ENCODE results near the gene MFNG.

Gene MFNG

DNA sequence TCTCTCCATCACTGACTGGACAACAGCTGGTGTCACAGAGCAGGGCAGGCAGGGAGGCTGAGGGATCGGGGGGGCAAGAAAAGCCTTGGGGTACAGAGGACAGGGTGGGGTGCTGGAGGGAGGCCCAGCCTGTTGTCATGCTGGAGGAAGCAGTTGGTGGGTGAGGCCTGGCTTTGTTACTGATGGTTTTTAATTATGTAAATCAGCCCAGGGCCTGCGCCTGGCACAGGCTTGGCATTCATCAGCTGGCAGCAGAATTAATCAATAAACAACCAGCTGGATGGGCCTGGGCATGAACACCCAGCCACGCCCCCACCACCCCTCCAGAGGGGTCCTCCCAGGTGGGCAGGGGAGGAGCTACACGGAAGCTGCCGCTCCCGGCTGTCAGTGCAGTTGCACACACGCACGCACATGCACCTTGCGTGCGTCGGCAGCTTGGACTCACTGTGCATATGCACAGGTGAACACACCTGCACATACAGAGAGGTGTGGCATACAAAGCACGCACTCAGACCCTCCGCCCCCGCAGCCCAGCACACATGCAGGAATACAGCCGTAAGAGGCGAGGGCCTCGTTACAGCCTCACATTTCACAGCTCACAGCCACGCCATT lies 37.6 kb downstream of the MFNG start:
- DNase-seq (ENCODE audit: low read depth): no peak

DNA sequence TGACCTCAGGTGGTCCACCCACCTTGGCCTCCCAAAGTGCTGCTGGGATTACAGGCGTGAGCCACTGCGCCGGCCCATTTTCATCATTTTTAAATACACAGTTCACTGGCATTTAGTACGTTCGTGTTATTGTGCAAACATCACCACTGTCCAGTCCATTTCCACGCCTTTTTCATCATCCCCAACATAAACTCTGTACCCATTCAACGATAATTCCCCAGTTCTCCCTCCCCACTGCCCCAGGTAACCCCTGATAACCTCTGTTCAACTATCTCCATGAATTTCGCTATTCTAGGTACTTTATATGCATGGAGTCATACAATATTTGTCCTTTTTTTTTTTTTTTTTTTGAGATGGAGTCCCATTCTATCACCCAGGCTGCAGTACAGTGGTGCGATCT lies 40.7 kb downstream of the MFNG start:
- DNase-seq (ENCODE audit: low read depth): no peak

DNA sequence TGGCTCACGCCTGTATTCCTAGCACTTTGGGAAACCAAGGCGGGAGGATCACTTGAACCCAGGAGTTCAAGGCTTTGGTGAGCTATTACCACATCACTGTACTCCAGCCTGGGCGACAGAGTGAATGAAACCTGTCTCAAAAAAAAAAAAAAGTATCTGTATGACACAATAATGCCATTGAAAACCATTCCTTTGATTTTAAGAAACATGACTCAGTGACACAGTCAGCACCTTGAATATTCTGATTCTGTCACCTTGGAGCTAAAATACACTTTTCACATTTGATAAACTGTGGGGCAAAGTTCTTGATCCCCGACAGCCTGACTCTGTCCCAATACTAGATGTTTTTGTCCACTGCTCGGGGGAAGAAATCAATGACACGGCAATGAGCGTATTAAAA lies 42.2 kb downstream of the MFNG start:
- no peak for DNase-seq (ENCODE audit: low read depth)

GRCh38 chr22:37443086-37443485 lies 43.1 kb downstream of the MFNG start:
- no peak for DNase-seq (ENCODE audit: low read depth)

GRCh38 chr22:37442537-37442936 lies 43.6 kb downstream of the MFNG start:
- no peak for DNase-seq (ENCODE audit: low read depth)

DNA sequence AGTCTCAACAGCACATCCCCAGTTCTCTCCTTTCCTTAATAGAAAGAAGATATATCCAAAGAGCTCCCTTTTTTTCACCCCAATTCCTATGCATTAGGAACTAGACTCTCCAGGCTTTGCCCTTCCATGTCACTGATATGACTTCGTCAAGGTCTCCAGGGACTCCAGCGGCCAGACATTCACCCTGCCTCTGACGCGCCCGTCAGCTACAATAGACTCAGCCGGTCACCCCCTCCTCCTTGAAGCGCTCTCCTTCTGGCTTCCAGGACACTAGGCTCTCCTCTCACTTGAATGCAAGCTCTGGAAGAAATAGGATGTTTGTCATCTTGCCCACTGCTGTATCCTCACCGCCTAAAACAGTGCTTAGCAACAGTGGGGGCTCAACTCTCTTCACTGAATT lies 44.0 kb downstream of the MFNG start:
- no peak for DNase-seq (ENCODE audit: low read depth)

- no peak for DNase-seq (ENCODE audit: low read depth)
Measured at GRCh38 chr22:37440875-37441274, 45.3 kb downstream of the MFNG start.

DNA sequence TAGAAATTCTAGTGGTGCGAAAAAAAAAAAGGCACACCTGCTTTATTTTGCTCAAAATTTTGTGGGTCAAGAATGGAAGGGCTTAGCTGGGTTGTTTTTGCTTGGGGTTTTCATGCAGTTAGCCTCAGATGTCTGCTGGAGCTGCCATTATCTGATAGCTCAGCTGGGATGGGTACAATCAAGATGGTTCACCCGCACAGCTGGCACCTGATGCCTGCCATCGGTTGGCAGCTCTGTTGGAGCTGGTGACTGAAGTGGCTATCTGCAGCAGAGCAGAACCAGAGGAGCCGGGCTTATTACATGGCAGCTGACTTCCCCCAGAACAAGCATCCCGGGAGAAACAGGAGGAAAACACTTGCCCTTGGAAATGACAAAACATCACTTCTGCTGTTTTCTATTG lies 46.8 kb downstream of the MFNG start:
- no peak for DNase-seq (ENCODE audit: low read depth)

GRCh38 chr22:37435970-37436603 lies 50.1 kb downstream of the MFNG start:
- DNase-seq (ENCODE audit: low read depth): no peak

DNA sequence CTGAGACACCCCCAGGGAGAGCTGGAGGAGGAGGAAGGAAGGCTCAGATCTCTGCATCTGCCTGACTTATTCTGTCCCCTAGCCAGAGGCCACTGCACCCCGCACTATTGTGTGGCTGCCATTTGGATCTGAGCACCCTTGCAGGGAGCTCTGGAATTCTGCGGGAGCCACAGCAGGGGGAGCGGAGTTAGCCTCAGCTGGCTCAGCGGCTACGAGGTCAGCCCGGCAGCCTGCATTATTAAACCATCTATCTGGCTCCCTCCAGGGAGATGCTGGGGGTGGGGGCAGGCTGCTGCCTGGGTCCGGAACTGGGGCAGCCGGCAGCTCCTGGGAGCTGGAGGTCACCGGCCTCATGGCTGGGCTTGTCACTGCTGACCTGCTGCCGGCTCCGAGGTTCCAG lies 52.4 kb downstream of the MFNG start:
- no peak for DNase-seq (ENCODE audit: low read depth)

- DNase-seq (ENCODE audit: low read depth): no peak
Measured at GRCh38 chr22:37432708-37433054, 53.5 kb downstream of the MFNG start.

- DNase-seq (ENCODE audit: low read depth): peak; percentile 38
Measured at GRCh38 chr22:37431801-37432707, 54.1 kb downstream of the MFNG start.

DNA sequence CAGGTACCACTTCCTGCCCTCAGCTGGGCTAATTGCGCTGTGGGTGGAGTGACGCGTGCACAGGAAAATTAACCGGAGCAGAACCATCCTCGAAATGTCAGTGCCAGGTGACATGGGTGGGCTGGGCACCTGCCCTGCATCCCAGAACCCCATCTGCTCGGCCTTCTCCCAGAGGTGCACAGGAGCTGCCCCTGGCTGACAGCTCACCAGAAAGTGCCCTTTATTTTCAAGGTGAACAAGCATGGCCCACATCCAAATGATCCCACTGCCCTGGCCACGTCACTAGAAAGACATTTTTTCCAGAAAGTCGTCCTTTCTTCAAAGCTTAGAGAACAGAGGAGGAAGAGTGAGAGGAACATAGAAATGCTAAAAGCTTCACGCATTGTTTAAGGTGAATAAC lies 54.8 kb downstream of the MFNG start:
- DNase-seq (ENCODE audit: low read depth): no peak

DNA sequence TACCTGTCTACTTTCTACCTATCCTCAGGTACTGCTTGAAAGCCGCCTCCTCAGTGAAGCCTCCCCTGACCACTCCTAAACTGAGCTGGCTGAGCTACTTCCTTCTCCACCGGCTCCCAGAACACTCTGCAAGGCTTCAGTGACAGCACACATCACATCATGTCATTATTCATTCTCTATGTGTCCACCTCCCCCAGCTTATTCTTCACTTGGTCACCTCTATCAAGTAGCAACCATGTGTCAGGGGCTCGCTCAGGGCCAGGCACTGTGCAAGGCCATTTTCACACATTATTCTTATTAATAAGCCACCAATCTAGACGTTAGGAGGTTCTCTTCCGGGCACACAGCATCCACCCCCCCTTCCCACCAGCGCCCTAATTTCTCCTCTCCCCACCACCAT lies 55.2 kb downstream of the MFNG start:
- DNase-seq (ENCODE audit: low read depth): no peak

DNA sequence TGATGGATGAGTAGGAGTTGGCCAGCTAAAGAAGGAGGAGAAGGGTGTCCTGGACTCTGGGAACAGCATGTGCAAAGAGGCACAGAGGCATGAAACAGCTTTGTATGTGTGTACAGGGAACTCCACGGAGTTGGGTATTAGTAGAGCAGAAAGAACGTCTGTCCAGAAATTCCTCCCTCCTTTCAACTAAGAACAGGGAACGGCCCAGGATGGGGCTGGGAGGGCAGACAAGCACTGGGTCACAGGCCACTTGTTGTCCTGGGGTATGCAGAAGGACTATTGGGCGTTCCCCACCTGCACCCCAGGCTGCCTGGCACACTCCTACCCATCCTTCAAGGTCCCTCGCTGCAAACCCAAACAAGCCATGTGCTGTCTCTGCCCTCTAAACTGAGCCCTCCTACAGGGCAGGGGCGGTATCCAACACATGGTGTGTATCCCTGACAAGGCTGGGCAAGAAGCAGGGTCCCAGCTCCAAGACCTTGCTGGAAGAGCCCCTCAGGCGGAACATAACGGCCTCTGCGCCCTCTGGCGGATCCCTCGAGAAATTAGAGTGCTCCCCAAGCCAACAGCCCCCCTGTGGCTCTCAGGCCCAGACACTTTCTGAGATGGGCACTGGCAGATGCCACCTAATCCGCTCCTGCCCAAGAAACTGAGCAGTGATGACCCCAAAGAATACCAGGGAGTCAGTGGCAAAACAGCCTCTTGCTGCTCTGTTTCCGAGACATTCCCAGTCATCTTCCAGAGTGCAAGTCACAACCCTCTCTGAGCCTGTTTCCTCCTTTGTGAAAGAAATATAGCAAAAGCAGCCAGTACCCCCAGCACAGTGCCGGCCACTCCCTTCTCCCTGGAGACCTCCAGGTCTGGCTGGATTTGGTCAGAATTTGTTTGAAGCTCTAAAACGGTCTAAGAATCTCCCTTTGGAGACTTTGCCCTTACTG lies 57.3 kb downstream of the MFNG start:
- peak; percentile 34 for DNase-seq (ENCODE audit: low read depth)

GRCh38 chr22:37427711-37428635 lies 58.2 kb downstream of the MFNG start:
- no peak for DNase-seq (ENCODE audit: low read depth)

- DNase-seq (ENCODE audit: low read depth): no peak
Measured at GRCh38 chr22:37427135-37427710, 59.0 kb downstream of the MFNG start, which contains the start of gene ELFN2. ELFN2 (minus strand) TSS chr22:37427479; CDS start chr22:37375534, 51,945 bp downstream.

DNA sequence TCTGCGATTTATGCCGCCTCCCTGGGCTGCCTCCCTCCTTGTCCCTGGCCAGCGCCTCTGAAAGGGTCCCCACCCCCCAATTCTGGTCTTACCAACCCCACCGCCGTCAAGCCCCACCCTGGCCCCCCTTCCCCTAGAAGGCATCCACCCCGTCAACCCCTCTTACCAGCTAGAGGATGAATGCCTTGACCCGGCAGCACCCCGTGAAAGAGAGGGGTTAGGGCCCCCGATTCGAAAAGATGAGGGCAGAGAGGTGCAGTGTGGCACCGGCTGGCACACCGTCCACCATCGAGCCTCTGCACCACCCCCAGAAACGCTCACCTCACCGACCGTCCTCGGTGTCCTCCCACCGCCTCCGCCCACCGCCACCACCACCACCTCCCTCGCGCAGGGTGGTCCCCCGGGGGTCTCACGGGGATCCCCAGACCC lies 59.5 kb downstream of the MFNG start:
- DNase-seq (ENCODE audit: low read depth): no peak

GRCh38 chr22:37425800-37426705 lies 60.1 kb downstream of the MFNG start:
- no peak for DNase-seq (ENCODE audit: low read depth)

Data from stimulated activated CD8-positive, alpha-beta memory T cell treated with anti-CD3 and anti-CD28 coated beads, Interleukin-4, amount 100 ng/mL, for 24 hours (primary cell).